Retinal pigment epithelial cell (primary cell): Measurements from ENCODE around the gene SKA2.
A peak's percentile ranks its signal among the peaks of the same experiment; 100 is the strongest.

ENCODE experiments used
- DNase-seq: peaks from one replicate; pipeline ENCODE4 v3.0.0-alpha.2; 2010; ENCODE audit warnings: low read depth
- H3K4me3 ChIP-seq: 2 replicates; pipeline ENCODE4 v1.5.1; 2011; ENCODE audit warnings: mild to moderate bottlenecking, low read length, control low read depth, moderate library complexity
- CTCF ChIP-seq: conservative IDR thresholded peaks from 2 replicates; pipeline ENCODE4 v1.5.1; 2011; ENCODE audit warnings: low read depth, low read length, control low read depth, inconsistent platforms

Gene SKA2

GRCh38 chr17:59111539-59111938 is 43.4 kb downstream of the SKA2 start:
- no peak for DNase-seq
- no peak for TF ChIP-seq CTCF
- H3K4me3 ChIP-seq = no peak overlapping the region

- no peak overlapping the region for H3K4me3 ChIP-seq
- no peak for DNase-seq
- no peak for TF ChIP-seq CTCF
Observed at GRCh38 chr17:59110973-59111372, 44.0 kb downstream of the SKA2 start.

- no peak for TF ChIP-seq CTCF
- DNase-seq = no peak
- H3K4me3 ChIP-seq = no peak overlapping the region
Observed at GRCh38 chr17:59108400-59109102, 46.4 kb downstream of the SKA2 start.

GRCh38 chr17:59107306-59107670 is 47.7 kb downstream of the SKA2 start:
- H3K4me3 ChIP-seq = peak overlapping the region; percentile 76
- DNase-seq = no peak
- no peak for TF ChIP-seq CTCF

- TF ChIP-seq CTCF = no peak
- peak within 1 kb of the TSS; percentile 76 for H3K4me3 ChIP-seq
- peak; percentile 94 for DNase-seq
Observed at GRCh38 chr17:59106463-59107305, 48.3 kb downstream of the SKA2 start, which contains the start of gene TRIM37. Gene TRIM37 (minus strand): TSS chr17:59106880. CDS start chr17:59106461, 419 bp downstream.

- TF ChIP-seq CTCF = no peak
- DNase-seq = no peak
- peak overlapping the region; percentile 76 for H3K4me3 ChIP-seq
Observed at GRCh38 chr17:59105852-59106462, 49.0 kb downstream of the SKA2 start.
